Stimulated activated CD4-positive, alpha-beta T cell treated with anti-CD3 and anti-CD28 coated beads, Interleukin-12 subunit alpha, Interleukin-12 subunit beta, amount 100 ng/mL, for 4 hours (primary cell): Measurements from ENCODE around the gene OCSTAMP.
A peak's percentile ranks its signal among the peaks of the same experiment; 100 is the strongest.

ENCODE experiments used
- DNase-seq: peaks from one replicate; pipeline ENCODE4 v3.0.0-alpha.2; 2020

OCSTAMP gene

GRCh38 chr20:46573234-46573633 is 22.8 kb upstream of the OCSTAMP start:
- DNase-seq: no peak

- no peak for DNase-seq
Observed at GRCh38 chr20:46572790-46573189, 22.3 kb upstream of the OCSTAMP start.

- no peak for DNase-seq
Observed at GRCh38 chr20:46572153-46572552, 21.7 kb upstream of the OCSTAMP start.

- DNase-seq: no peak
Observed at GRCh38 chr20:46571418-46571817, 21.0 kb upstream of the OCSTAMP start.

- no peak for DNase-seq
Observed at GRCh38 chr20:46570956-46571355, 20.5 kb upstream of the OCSTAMP start.

- DNase-seq: no peak
Observed at GRCh38 chr20:46569961-46570360, 19.5 kb upstream of the OCSTAMP start.

- no peak for DNase-seq
Observed at GRCh38 chr20:46568570-46569129, 18.2 kb upstream of the OCSTAMP start.

GRCh38 chr20:46566125-46566524 is 15.7 kb upstream of the OCSTAMP start:
- DNase-seq: no peak

- no peak for DNase-seq
Observed at GRCh38 chr20:46564241-46564957, 13.9 kb upstream of the OCSTAMP start.

GRCh38 chr20:46563860-46564221 is 13.4 kb upstream of the OCSTAMP start:
- no peak for DNase-seq

GRCh38 chr20:46563170-46563859 is 12.9 kb upstream of the OCSTAMP start:
- DNase-seq: no peak

GRCh38 chr20:46562373-46563169 is 12.1 kb upstream of the OCSTAMP start:
- peak; percentile 60 for DNase-seq

- no peak for DNase-seq
Observed at GRCh38 chr20:46562009-46562372, 11.5 kb upstream of the OCSTAMP start.

GRCh38 chr20:46559685-46560440 is 9.4 kb upstream of the OCSTAMP start:
- DNase-seq: no peak

GRCh38 chr20:46559001-46559400 is 8.5 kb upstream of the OCSTAMP start:
- no peak for DNase-seq

GRCh38 chr20:46558511-46558959 is 8.1 kb upstream of the OCSTAMP start:
- DNase-seq: peak; percentile 12

- no peak for DNase-seq
Observed at GRCh38 chr20:46557231-46557956, 6.9 kb upstream of the OCSTAMP start.

GRCh38 chr20:46555370-46555956 is 5.0 kb upstream of the OCSTAMP start:
- DNase-seq: no peak

GRCh38 chr20:46554828-46555227 is 4.4 kb upstream of the OCSTAMP start:
- DNase-seq: no peak

- DNase-seq: no peak
Observed at GRCh38 chr20:46553926-46554325, 3.5 kb upstream of the OCSTAMP start.
